RWPE1 (cell line): Measurements from ENCODE around the gene MGAT1.
A peak's percentile ranks its signal among the peaks of the same experiment; 100 is the strongest.

ENCODE experiments used
- CTCF ChIA-PET: fragments of 350-600 bp; sonication (Branson Sonifier 250); formaldehyde crosslinking; extraction: SDS; loops from one replicate; lab custom pipeline; 2021; lab: Yijun Ruan, JAX
- POLR2A ChIA-PET: fragments of 400-600 bp; formaldehyde crosslinking; extraction: SDS; loops from one replicate; lab custom pipeline; 2020; ENCODE audit warnings: antibody characterized with exemption; ENCODE audit not compliant: low non-redundant PET; lab: Yijun Ruan, JAX
- DNase-seq: peaks from one replicate; pipeline ENCODE4 v3.0.0; 2012; ENCODE audit warnings: low spot score
- H3K27ac ChIP-seq: fragments of 450-650 bp; 2 replicates; pipeline ENCODE4 v1.5.1; 2017
- CTCF ChIP-seq: fragments of 450-650 bp; conservative IDR thresholded peaks from 2 replicates; pipeline ENCODE4 v1.5.1; 2017; ENCODE audit warnings: low read depth, mild to moderate bottlenecking

MGAT1 gene

GRCh38 chr5:180801596-180802324 lies 846 bp downstream of the MGAT1 start:
- POLR2A ChIA-PET = interaction anchor here (2.3 kb wide), 1 partner anchor 29 kb away, joined by 7 read pairs; no protein-coding TSS in a partner anchor
- CTCF ChIA-PET = interaction anchor here (0.6 to 1.4 kb wide), 8 partner anchors 17 to 387 kb away, joined by 3 to 5 read pairs (median 4); no protein-coding TSS in a partner anchor
- peak overlapping the region; percentile 98 for H3K27ac ChIP-seq
- TF ChIP-seq CTCF = no peak
- DNase-seq = no peak

- DNase-seq = peak; percentile 84
- no peak for TF ChIP-seq CTCF
- POLR2A ChIA-PET = interaction anchor here (1.1 kb wide), 1 partner anchor 31 kb away, joined by 3 read pairs; no protein-coding TSS in a partner anchor
- CTCF ChIA-PET = interaction anchor here (0.5 to 1.0 kb wide), 4 partner anchors 8 to 69 kb away, joined by 3 to 4 read pairs (median 4); no protein-coding TSS in a partner anchor
- peak overlapping the region; percentile 65 for H3K27ac ChIP-seq
Measured at GRCh38 chr5:180799902-180800801, 2.5 kb downstream of the MGAT1 start.

GRCh38 chr5:180799194-180799593 lies 3.4 kb downstream of the MGAT1 start:
- no peak overlapping the region for H3K27ac ChIP-seq
- ChIA-PET POLR2A (interaction anchor here (1.1 kb wide), 1 partner anchor 32 kb away, joined by 3 read pairs; no protein-coding TSS in a partner anchor), CTCF (interaction anchor here (0.7 kb wide), 1 partner anchor 14 kb away, joined by 3 read pairs; no protein-coding TSS in a partner anchor)
- no peak for TF ChIP-seq CTCF
- no peak for DNase-seq

- CTCF ChIA-PET = no interaction called here
- no peak for DNase-seq
- H3K27ac ChIP-seq = peak overlapping the region; percentile 39
- no peak for TF ChIP-seq CTCF
- POLR2A ChIA-PET = no interaction called here
Measured at GRCh38 chr5:180798193-180798592, 4.4 kb downstream of the MGAT1 start.

GRCh38 chr5:180797256-180798192 lies 5.1 kb downstream of the MGAT1 start:
- CTCF ChIA-PET = no interaction called here
- POLR2A ChIA-PET = no interaction called here
- no peak for TF ChIP-seq CTCF
- no peak for DNase-seq
- peak overlapping the region; percentile 39 for H3K27ac ChIP-seq
